ENCODE measurements around the gene KCTD4. TPM values are rescaled to one million over a fixed set of nuclear protein-coding genes. Genes with fewer than 3 reads are reported as not detected.
"Not testable (repeated sequence)": the region's sequence is repeated elsewhere in the genome, so short reads cannot be mapped to it uniquely, and the experiment has no call there.

KCTD4 gene
- total and polyA plus RNA-seq, 3 donors from 2014 or later = not detected

DNA sequence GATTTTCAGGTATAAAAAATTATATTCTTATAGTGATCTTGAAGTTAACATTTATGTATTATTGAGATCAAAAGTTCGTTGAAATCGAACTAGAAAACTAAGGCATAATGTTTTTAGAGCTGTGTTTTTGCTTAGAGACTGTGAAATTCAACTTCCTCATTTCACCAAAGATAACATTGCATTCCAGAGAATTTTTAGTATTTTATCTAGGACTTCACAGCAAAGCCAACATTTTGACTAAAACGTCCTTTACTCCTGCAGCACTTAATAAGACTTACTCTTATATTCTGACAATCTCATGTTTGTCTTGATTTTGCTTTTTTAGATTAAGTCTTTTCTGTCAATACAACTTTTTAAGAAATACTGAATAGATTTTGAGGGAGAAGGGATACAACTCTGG is 4.7 kb downstream of the KCTD4 start:
- intact Hi-C loops (cut with DNase I; ENCODE audit: low total_unique reads) = no loop called here
- DNase-seq = no peak
- H3K27ac ChIP-seq = no peak overlapping the region
- no peak for TF ChIP-seq POLR2A (IDR thresholded peaks at IDR 0.05)
- TF ChIP-seq, protein P1, sequence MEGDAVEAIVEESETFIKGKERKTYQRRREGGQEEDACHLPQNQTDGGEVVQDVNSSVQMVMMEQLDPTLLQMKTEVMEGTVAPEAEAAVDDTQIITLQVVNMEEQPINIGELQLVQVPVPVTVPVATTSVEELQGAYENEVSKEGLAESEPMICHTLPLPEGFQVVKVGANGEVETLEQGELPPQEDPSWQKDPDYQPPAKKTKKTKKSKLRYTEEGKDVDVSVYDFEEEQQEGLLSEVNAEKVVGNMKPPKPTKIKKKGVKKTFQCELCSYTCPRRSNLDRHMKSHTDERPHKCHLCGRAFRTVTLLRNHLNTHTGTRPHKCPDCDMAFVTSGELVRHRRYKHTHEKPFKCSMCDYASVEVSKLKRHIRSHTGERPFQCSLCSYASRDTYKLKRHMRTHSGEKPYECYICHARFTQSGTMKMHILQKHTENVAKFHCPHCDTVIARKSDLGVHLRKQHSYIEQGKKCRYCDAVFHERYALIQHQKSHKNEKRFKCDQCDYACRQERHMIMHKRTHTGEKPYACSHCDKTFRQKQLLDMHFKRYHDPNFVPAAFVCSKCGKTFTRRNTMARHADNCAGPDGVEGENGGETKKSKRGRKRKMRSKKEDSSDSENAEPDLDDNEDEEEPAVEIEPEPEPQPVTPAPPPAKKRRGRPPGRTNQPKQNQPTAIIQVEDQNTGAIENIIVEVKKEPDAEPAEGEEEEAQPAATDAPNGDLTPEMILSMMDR (IDR thresholded peaks at IDR 0.05) = no peak
- H3K27me3 ChIP-seq = no peaks in the 10 kb centered on the region
- H3K4me1 ChIP-seq = peaks cover 8% of the 10 kb centered on the region
- H3K4me3 ChIP-seq = no peak overlapping the region
- 27 to 42% methylated on average over 3 of the region's 3 CpGs for WGBS, 2 donors
- no peaks in the 10 kb centered on the region for H3K36me3 ChIP-seq (ENCODE audit: low read depth, missing control alignments)
- no peaks in the 10 kb centered on the region for H3K9me3 ChIP-seq

DNA sequence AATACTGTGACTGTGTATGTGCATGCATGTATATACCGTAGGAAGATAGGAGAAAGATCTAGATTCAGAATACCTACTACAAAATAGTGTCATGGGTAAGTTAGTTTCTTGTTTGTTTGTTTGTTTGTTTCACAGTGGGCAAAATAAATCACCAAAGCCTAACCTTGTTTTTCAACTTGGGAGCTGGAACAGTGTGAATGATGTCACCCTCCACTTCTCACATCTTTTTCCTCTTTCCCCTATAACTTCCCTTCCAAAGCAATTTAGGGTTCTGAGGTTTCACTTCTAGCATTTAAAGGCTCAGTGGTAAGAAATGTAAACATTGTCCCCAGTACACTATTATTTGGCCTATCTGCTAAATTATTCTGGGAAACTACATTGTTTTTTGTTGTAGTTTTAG is 5.4 kb downstream of the KCTD4 start:
- DNase-seq = no peak
- no peaks in the 10 kb centered on the region for H3K9me3 ChIP-seq
- H3K4me1 ChIP-seq = peaks cover 8% of the 10 kb centered on the region
- no peak for TF ChIP-seq POLR2A (IDR thresholded peaks at IDR 0.05)
- TF ChIP-seq, protein P1 (IDR thresholded peaks at IDR 0.05) = no peak
- no peaks in the 10 kb centered on the region for H3K27me3 ChIP-seq
- intact Hi-C loops (cut with DNase I; ENCODE audit: low total_unique reads) = no loop called here
- H3K4me3 ChIP-seq = no peak overlapping the region
- WGBS, 2 donors = 89 to 91% methylated on average over 1 of the region's 1 CpG
- H3K36me3 ChIP-seq (ENCODE audit: low read depth, missing control alignments) = no peaks in the 10 kb centered on the region
- H3K27ac ChIP-seq = no peak overlapping the region

DNA sequence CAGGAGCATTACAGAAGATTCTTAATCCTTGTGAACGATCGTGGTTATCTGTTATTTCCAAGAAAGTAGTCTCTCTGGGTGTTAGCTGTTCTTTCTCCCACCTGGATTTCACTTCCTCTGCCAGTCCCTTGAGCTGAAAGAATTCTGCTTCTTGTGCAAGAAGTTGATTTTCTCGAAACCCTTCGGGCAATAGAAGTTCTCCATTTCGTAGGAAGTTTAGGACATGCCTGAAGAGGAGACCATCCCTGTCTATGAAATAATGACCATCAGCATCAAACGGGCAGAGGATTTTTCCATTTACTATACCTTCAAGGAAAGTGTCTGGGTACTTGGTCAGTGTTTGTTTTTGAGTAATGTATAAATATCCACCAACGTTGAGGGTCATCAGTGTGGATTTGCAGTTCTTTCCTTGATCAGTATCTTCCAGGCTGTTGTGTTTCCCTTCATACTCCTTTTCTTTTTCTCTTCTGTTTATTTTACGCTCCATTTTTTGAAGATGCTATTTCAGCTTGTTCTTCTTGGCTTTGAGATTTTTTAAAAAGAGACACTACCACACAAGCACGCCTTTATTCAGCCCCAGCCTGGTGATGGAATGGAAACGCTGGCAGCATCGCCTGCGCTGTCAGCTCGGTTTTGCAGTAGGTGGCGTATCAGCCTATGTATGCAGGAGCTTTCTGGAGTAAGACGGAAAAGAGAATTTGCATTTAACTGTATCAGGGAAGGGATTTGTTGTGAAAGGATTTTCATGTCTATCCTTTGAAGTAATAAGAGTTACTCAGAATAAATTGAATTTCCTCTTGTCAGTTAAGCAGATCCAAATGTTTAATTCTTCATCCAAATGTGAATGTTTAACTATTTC is 6.5 kb downstream of the KCTD4 start:
- no peak overlapping the region for H3K4me3 ChIP-seq
- no peak for TF ChIP-seq POLR2A (IDR thresholded peaks at IDR 0.05)
- TF ChIP-seq, protein P1 (IDR thresholded peaks at IDR 0.05) = no peak
- H3K36me3 ChIP-seq (ENCODE audit: low read depth, missing control alignments) = no peaks in the 10 kb centered on the region
- no peak overlapping the region for H3K27ac ChIP-seq
- DNase-seq = peak; percentile 50
- no peaks in the 10 kb centered on the region for H3K9me3 ChIP-seq
- no peaks in the 10 kb centered on the region for H3K27me3 ChIP-seq
- H3K4me1 ChIP-seq = peaks cover 8% of the 10 kb centered on the region
- WGBS, 2 donors = 64 to 69% methylated on average over 15 of the region's 15 CpGs
- intact Hi-C loops (cut with DNase I; ENCODE audit: low total_unique reads) = no loop called here

- Histone ChIP-seq H3K4me1 (peaks cover 4% of the 10 kb centered on the region), H3K4me3 (no peak overlapping the region), H3K9me3 (no peaks in the 10 kb centered on the region), H3K27ac (no peak overlapping the region), H3K27me3 (no peaks in the 10 kb centered on the region), H3K36me3 (ENCODE audit: low read depth, missing control alignments) (no peaks in the 10 kb centered on the region)
- TF ChIP-seq, protein P1 (IDR thresholded peaks at IDR 0.05) = no peak
- no peak for TF ChIP-seq POLR2A (IDR thresholded peaks at IDR 0.05)
- WGBS, 2 donors = 69 to 81% methylated on average over 1 of the region's 1 CpG
- intact Hi-C loops (cut with DNase I; ENCODE audit: low total_unique reads) = no loop called here
- no peak for DNase-seq
Observed at GRCh38 chr13:45191874-45192273, 9.0 kb downstream of the KCTD4 start.

GRCh38 chr13:45189511-45189910 is 11.3 kb downstream of the KCTD4 start:
- not testable (repeated sequence) for H3K27ac ChIP-seq

GRCh38 chr13:45189077-45189476 is 11.8 kb downstream of the KCTD4 start:
- H3K4me3 ChIP-seq; intact Hi-C loops (cut with DNase I; ENCODE audit: low total_unique reads); H3K4me1 ChIP-seq; H3K27ac ChIP-seq; H3K27me3 ChIP-seq; DNase-seq; H3K9me3 ChIP-seq; H3K36me3 ChIP-seq (ENCODE audit: low read depth, missing control alignments): not testable (repeated sequence)
- 96 to 98% methylated on average over 4 of the region's 4 CpGs for WGBS, 2 donors

More at GRCh38 chr13:45189511-45189910, 11.3 kb downstream of the KCTD4 start:
- DNase-seq; H3K27me3 ChIP-seq; H3K4me3 ChIP-seq; H3K4me1 ChIP-seq; H3K9me3 ChIP-seq; H3K36me3 ChIP-seq (ENCODE audit: low read depth, missing control alignments); intact Hi-C loops (cut with DNase I; ENCODE audit: low total_unique reads): not testable (repeated sequence)

All from testis (tissue), 3 donors.